GM12878 (cell line): Measurements from ENCODE around the gene GPAT2. TPM values are rescaled to one million over a fixed set of nuclear protein-coding genes. Genes with fewer than 3 reads are reported as not detected.

ENCODE experiments used
- ATAC-seq: fragments of 200-7000 bp; cut with Tn5 transposase; 3 replicates; pipeline ENCODE4 v1.9.1; 2020; ENCODE audit warnings: mild to moderate bottlenecking, moderate library complexity
- BruUV-seq: library from RNA; stranded (reverse); fragments of 400-500 nt; replicated peaks from 2 replicates; lab custom pipeline; 2021; lab: Mats Ljungman, UMichigan
- CTCF ChIA-PET: fragments of 300-600 bp; sonication (Branson Sonifier 250); formaldehyde crosslinking; extraction: SDS; loops from one replicate; lab custom pipeline; 2021; ENCODE audit warnings: inconsistent platforms; lab: Yijun Ruan, JAX
- POLR2A ChIA-PET: fragments of 350-600 bp; formaldehyde crosslinking; extraction: SDS; loops from one replicate; lab custom pipeline; 2021; ENCODE audit warnings: inconsistent platforms; lab: Charles Lee
- RAD21 ChIA-PET: fragments of 300-600 bp; sonication (Branson Sonifier 250); formaldehyde crosslinking; loops from one replicate; lab custom pipeline; 2023; ENCODE audit warnings: antibody characterized with exemption; ENCODE audit not compliant: unreplicated experiment; lab: Charles Lee
- SMC1A ChIA-PET: fragments of 300-600 bp; sonication (Branson Sonifier 250); formaldehyde crosslinking; loops from one replicate; lab custom pipeline; 2023; ENCODE audit not compliant: unreplicated experiment, uncharacterized antibody; lab: Charles Lee
- DNase-seq: peaks from one replicate; pipeline ENCODE4 v3.0.0-alpha.2; 2011; ENCODE audit warnings: low read depth, low spot score
- FAIRE-seq: peaks from 3 replicates; lab custom pipeline; 2011; peaks lifted over from hg19 to GRCh38; lab: Jason Lieb, UNC
- H2AFZ ChIP-seq: 2 replicates; pipeline ENCODE4 v1.6.0; 2011; ENCODE audit warnings: low read depth, low read length, control low read depth; ENCODE audit not compliant: control insufficient read depth
- H3K27ac ChIP-seq: 2 replicates; pipeline ENCODE4 v1.5.1; 2011; ENCODE audit warnings: control low read depth; ENCODE audit not compliant: control insufficient read depth, insufficient read depth
- H3K27me3 ChIP-seq, 2 experiments: replicated peaks in 1 of 2; 2 replicates each; pipeline versions ENCODE4 v1.6.0 to v1.6.1; 2011; ENCODE audit warnings: low read length in 1 of 2; ENCODE audit not compliant: control insufficient read depth in 2 of 2, insufficient read depth in 2 of 2
- H3K36me3 ChIP-seq, 2 experiments: 2 replicates each; pipeline ENCODE4 v1.5.1; 2011; ENCODE audit warnings: low read length in 1 of 2; ENCODE audit not compliant: control insufficient read depth in 2 of 2, insufficient read depth in 2 of 2
- H3K4me1 ChIP-seq: 2 replicates; pipeline ENCODE4 v1.6.1; 2011; ENCODE audit warnings: mild to moderate bottlenecking, low read length, moderate library complexity, mixed read lengths; ENCODE audit not compliant: control insufficient read depth, insufficient read depth
- H3K4me2 ChIP-seq: 2 replicates; pipeline ENCODE4 v1.6.0; 2011; ENCODE audit warnings: control low read depth; ENCODE audit not compliant: control insufficient read depth, insufficient read depth
- H3K4me3 ChIP-seq: fragments of 200-600 bp; sonication (generic); 2 replicates; pipeline ENCODE4 v1.5.1; 2016
- H3K79me2 ChIP-seq: 2 replicates; pipeline ENCODE4 v1.6.0; 2011; ENCODE audit warnings: low read length; ENCODE audit not compliant: control insufficient read depth, insufficient read depth
- H3K9ac ChIP-seq: 2 replicates; pipeline ENCODE4 v1.8.0; 2011; ENCODE audit warnings: low read length, control low read depth, mixed read lengths; ENCODE audit not compliant: control insufficient read depth, insufficient read depth
- H3K9me3 ChIP-seq: replicated peaks from 3 replicates; pipeline ENCODE4 v1.5.1; 2011; ENCODE audit warnings: mild to moderate bottlenecking, low read length; ENCODE audit not compliant: control insufficient read depth, insufficient read depth
- H4K20me1 ChIP-seq: 2 replicates; pipeline ENCODE4 v1.6.0; 2011; ENCODE audit not compliant: control insufficient read depth, insufficient read depth
- CHD2 ChIP-seq: IDR thresholded peaks from 2 replicates; pipeline ENCODE4 v1.6.1; 2011; ENCODE audit warnings: low read depth, low read length, improper control_type of control experiment, borderline replicate concordance
- ESRRA ChIP-seq: IDR thresholded peaks from 2 replicates; pipeline ENCODE4 v1.6.1; 2012; ENCODE audit warnings: mild to moderate bottlenecking, low read length, improper control_type of control experiment
- HCFC1 ChIP-seq: fragments of 150-350 bp; IDR thresholded peaks from 2 replicates; pipeline ENCODE4 v1.6.1; 2014; ENCODE audit warnings: low read length
- IRF4 ChIP-seq: IDR thresholded peaks from 2 replicates; pipeline ENCODE4 v1.6.1; 2011; ENCODE audit warnings: low read depth, low read length
- MEF2B ChIP-seq: fragments of 450-650 bp; IDR thresholded peaks from 2 replicates; pipeline ENCODE4 v1.6.1; 2018; ENCODE audit warnings: mild to moderate bottlenecking, moderate library complexity; ENCODE audit not compliant: partially characterized antibody, poor library complexity, severe bottlenecking
- NFIC ChIP-seq: IDR thresholded peaks from 2 replicates; pipeline ENCODE4 v1.6.1; 2012; ENCODE audit warnings: low read depth, mild to moderate bottlenecking, inconsistent platforms, low read length, moderate library complexity
- RB1 ChIP-seq: fragments of 450-650 bp; formaldehyde crosslinking; IDR thresholded peaks from 2 replicates; pipeline ENCODE4 v1.6.1; 2017; ENCODE audit warnings: mild to moderate bottlenecking, borderline replicate concordance
- TAF1 ChIP-seq: IDR thresholded peaks from 2 replicates; pipeline ENCODE4 v1.6.1; 2011; ENCODE audit warnings: mild to moderate bottlenecking, low read depth, low read length, borderline replicate concordance
- TCF7 ChIP-seq: IDR thresholded peaks from 2 replicates; pipeline ENCODE4 v1.6.1; 2014; ENCODE audit warnings: antibody characterized with exemption, borderline replicate concordance
- ZBTB33 ChIP-seq: fragments of 450-650 bp; IDR thresholded peaks from 2 replicates; pipeline ENCODE4 v1.6.1; 2017; ENCODE audit warnings: mild to moderate bottlenecking
- ZSCAN29 ChIP-seq: fragments of 450-650 bp; IDR thresholded peaks from 2 replicates; pipeline ENCODE4 v1.6.1; 2017; ENCODE audit warnings: mild to moderate bottlenecking, moderate library complexity
- WGBS: methylation state at CpG from one replicate; pipeline ENCODE4 v1.1.6; 2016; ENCODE audit warnings: low lambda C conversion rate; ENCODE audit not compliant: insufficient replicate concordance, insufficient coverage; ENCODE audit errors: missing lambda C conversion rate; 5-methylcytosine and 5-hydroxymethylcytosine counted together
- in situ Hi-C: fragments of 300-500 bp; cut with MboI; formaldehyde crosslinking; loops from 9 replicates; pipeline ENCODE4 v1.14.3; 2018; ENCODE audit warnings: mixed read lengths
- intact Hi-C: fragments of 100-400 bp; cut with micrococcal nuclease; formaldehyde crosslinking; loops from one replicate; pipeline ENCODE4 v1.14.2; 2022; ENCODE audit not compliant: unreplicated experiment
- polyA plus RNA-seq, 11 experiments: library from polyadenylated mRNA; depleted of rRNA in 4 of 11; unstranded in 6 of 11; stranded (reverse) in 5 of 11; fragments of >200 nt; fragmentation: Nextera tagmentation in 4 of 11; fragmentation: Illumina TruSeq in 1 of 11; extraction: Ambion mirVana in 4 of 11; extraction: Trizol in 1 of 11; gene quantifications; 1 replicate in 1 of 11; 2 replicates in 10 of 11; pipeline versions ENCODE4 v1.2.1 to v1.2.3, GENCODE V29; 2011 to 2016; ENCODE audit warnings: inconsistent platforms in 2 of 11, missing spikeins in 2 of 11, low read depth in 1 of 11
- total RNA-seq, 4 experiments: library from RNA; depleted of rRNA in 3 of 4; stranded (reverse); fragments of >200 nt in 3 of 4; fragmentation: Illumina TruSeq in 1 of 4; extraction: Trizol in 1 of 4; gene quantifications; 2 replicates each; pipeline versions ENCODE4 v1.2.1 to v1.2.3, GENCODE V29; 2013 to 2021

GPAT2 gene
- total and polyA plus RNA-seq, 10 of the 15 experiments (the other 5 are each of a cell fraction or from before 2014, with no cell fraction given), result 0.04 to 0.05 TPM; not detected in 8

- FAIRE-seq (no peak), DNase-seq (no peak), ATAC-seq (no peak)
- WGBS, result 64% methylated on average over 2 of the region's 2 CpGs
- Histone ChIP-seq H3K4me2 (no peak overlapping the region), H4K20me1 (no peaks in the 10 kb centered on the region), H3K27me3 (no peaks in the 10 kb centered on the region; a peak in 1 of 4 replicates), H3K9me3 (no peaks in the 10 kb centered on the region; the same call in 1 of the 3 replicates), H3K79me2 (no peaks in the 10 kb centered on the region), H3K27ac (no peak overlapping the region), H3K9ac (no peak overlapping the region), H3K4me3 (no peak overlapping the region), H2AFZ (no peak overlapping the region), H3K36me3 (no peaks in the 10 kb centered on the region), H3K4me1 (no peaks in the 10 kb centered on the region)
- TF ChIP-seq TAF1 (no peak), ZSCAN29 (no peak), TCF7 (no peak), ZBTB33 (no peak), ESRRA (no peak), IRF4 (no peak), HCFC1 (no peak), RB1 (no peak), NFIC (no peak), CHD2 (no peak), MEF2B (no peak)
- ChIA-PET RAD21 (no interaction called here), SMC1A (no interaction called here), POLR2A (no interaction called here), CTCF (no interaction called here)
- no TSS peak for BruUV-seq
- in situ Hi-C loops, result no loop called here
- intact Hi-C loops, result no loop called here
These were observed 46.3 kb upstream of the GPAT2 start for GRCh38 chr2:96081042-96081441.
